GM12865 (cell line): ENCODE measurements around the gene GPR65.

Experiments used
- DNase-seq: peaks from one replicate; pipeline ENCODE4 v3.0.0; 2010; ENCODE audit warnings: low read depth
- H3K4me3 ChIP-seq: 2 replicates; pipeline ENCODE4 v1.5.1; 2011; ENCODE audit warnings: mild to moderate bottlenecking, low read depth, low read length, control low read depth
- TF ChIP-seq, protein P1 (sequence below): IDR thresholded peaks from 2 replicates; pipeline ENCODE4 v1.5.1; 2011; ENCODE audit warnings: low read length, control low read depth, low read depth, inconsistent platforms; ENCODE audit not compliant: insufficient read depth; ENCODE audit errors: missing control alignments

The GPR65 gene

GRCh38 chr14:88025313-88025712, 20.4 kb downstream of the GPR65 start:
- H3K4me3 ChIP-seq, result no peak overlapping the region
- TF ChIP-seq, protein P1, sequence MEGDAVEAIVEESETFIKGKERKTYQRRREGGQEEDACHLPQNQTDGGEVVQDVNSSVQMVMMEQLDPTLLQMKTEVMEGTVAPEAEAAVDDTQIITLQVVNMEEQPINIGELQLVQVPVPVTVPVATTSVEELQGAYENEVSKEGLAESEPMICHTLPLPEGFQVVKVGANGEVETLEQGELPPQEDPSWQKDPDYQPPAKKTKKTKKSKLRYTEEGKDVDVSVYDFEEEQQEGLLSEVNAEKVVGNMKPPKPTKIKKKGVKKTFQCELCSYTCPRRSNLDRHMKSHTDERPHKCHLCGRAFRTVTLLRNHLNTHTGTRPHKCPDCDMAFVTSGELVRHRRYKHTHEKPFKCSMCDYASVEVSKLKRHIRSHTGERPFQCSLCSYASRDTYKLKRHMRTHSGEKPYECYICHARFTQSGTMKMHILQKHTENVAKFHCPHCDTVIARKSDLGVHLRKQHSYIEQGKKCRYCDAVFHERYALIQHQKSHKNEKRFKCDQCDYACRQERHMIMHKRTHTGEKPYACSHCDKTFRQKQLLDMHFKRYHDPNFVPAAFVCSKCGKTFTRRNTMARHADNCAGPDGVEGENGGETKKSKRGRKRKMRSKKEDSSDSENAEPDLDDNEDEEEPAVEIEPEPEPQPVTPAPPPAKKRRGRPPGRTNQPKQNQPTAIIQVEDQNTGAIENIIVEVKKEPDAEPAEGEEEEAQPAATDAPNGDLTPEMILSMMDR, result no peak
- DNase-seq, result no peak

- DNase-seq, result no peak
- no peak overlapping the region for H3K4me3 ChIP-seq
- TF ChIP-seq, protein P1, result no peak
Observed at GRCh38 chr14:88026890-88027289, 22.0 kb downstream of the GPR65 start.

DNA sequence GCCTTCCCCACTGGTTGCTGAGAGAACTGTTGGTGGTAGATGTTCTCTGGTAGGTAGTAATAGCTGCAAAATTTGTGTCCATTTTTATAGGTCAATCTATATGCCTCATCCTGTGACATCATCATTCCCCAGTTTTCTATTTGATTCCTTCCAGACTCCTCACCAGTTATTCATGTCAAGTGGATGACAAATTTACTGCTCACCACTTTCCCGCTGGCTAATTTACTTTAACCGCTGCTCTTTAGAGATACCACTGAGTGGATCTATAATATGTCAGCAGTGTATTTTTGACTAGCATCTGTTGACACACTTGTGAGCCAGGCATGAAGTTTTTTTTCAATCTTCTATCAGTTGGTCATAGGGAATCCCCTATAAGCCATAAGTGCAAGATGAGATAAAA, 24.6 kb downstream of the GPR65 start:
- TF ChIP-seq, protein P1, result no peak
- no peak overlapping the region for H3K4me3 ChIP-seq
- no peak for DNase-seq

DNA sequence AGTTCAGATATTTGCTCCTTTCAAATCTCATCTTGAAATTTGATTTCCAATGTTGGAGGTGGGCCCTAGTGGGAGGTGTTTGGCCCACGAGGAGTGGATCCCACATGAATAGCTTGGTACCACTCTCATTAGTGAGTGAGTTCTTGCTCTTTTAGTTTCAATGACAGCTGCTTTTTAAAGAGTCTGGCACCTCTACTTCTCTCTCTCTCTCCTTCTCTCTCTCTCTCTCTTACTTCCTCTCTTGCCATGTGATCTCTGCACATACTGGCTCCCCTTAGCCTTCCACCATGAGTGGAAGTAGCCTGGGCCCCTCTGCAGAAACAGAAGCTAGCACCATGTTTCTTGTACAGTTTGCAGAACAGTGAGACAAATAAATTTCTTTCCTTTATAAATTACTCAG, 25.1 kb downstream of the GPR65 start:
- TF ChIP-seq, protein P1, result no peak
- no peak for DNase-seq

GRCh38 chr14:88030892-88031291, 26.0 kb downstream of the GPR65 start:
- H3K4me3 ChIP-seq, result no peak overlapping the region
- TF ChIP-seq, protein P1, result no peak
- DNase-seq, result no peak

More for the DNA sequence above, 25.1 kb downstream of the GPR65 start:
- no peak overlapping the region for H3K4me3 ChIP-seq

GRCh38 chr14:88032373-88032772, 27.4 kb downstream of the GPR65 start:
- H3K4me3 ChIP-seq, result no peak overlapping the region
- TF ChIP-seq, protein P1, result no peak
- no peak for DNase-seq

DNA sequence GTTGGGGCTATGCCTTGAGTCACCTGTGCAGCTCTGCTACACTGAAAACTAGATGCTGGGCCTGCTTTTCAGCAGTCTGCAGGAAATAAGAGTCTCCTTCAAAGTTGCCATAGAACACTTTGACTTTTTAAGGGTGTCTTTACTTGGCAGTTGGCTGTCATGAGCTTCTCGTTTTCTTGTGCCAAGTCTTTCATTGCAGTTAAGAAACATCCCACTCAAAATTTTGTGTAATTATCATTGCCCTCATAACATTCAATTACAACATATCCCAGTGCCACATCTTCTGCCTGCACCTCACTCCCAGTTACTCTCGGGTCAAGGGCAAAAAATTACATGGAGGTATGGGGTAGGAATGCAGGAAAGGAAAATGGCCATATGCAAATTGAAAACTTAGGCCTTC, 29.1 kb downstream of the GPR65 start:
- H3K4me3 ChIP-seq, result no peak overlapping the region
- DNase-seq, result no peak
- TF ChIP-seq, protein P1, result no peak
